PC-3 (cell line): ENCODE measurements around the gene PDGFD.

Experiments
- EZH2 ChIP-seq: fragments of 300-600 bp; sonication (generic); IDR thresholded peaks from one replicate; pipeline ENCODE4 v1.6.1; 2017; ENCODE audit warnings: antibody characterized with exemption, mild to moderate bottlenecking, low read length; ENCODE audit not compliant: unreplicated experiment
- EZH2phosphoT487 ChIP-seq: fragments of 300-600 bp; sonication (generic); IDR thresholded peaks from 2 replicates; pipeline ENCODE4 v1.6.1; 2018; ENCODE audit warnings: mild to moderate bottlenecking, antibody characterized with exemption, low read length, borderline replicate concordance
- TF ChIP-seq, protein P1 (sequence below): fragments of 300-600 bp; sonication (generic); conservative IDR thresholded peaks from 2 replicates; pipeline ENCODE4 v1.5.1; 2017; ENCODE audit warnings: antibody characterized with exemption, low read depth, mild to moderate bottlenecking, low read length

- TF ChIP-seq, protein P1, sequence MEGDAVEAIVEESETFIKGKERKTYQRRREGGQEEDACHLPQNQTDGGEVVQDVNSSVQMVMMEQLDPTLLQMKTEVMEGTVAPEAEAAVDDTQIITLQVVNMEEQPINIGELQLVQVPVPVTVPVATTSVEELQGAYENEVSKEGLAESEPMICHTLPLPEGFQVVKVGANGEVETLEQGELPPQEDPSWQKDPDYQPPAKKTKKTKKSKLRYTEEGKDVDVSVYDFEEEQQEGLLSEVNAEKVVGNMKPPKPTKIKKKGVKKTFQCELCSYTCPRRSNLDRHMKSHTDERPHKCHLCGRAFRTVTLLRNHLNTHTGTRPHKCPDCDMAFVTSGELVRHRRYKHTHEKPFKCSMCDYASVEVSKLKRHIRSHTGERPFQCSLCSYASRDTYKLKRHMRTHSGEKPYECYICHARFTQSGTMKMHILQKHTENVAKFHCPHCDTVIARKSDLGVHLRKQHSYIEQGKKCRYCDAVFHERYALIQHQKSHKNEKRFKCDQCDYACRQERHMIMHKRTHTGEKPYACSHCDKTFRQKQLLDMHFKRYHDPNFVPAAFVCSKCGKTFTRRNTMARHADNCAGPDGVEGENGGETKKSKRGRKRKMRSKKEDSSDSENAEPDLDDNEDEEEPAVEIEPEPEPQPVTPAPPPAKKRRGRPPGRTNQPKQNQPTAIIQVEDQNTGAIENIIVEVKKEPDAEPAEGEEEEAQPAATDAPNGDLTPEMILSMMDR, result no peak
- TF ChIP-seq EZH2 (no peak), EZH2phosphoT487 (no peak)
These were observed 185.0 kb downstream of the PDGFD start for GRCh38 chr11:103978616-103979595.
